Osteoblast (primary cell): ENCODE data around the gene FGF11. TPM values are rescaled to one million over a fixed set of nuclear protein-coding genes. Genes with fewer than 3 reads are reported as not detected.

Experiments used
- DNase-seq: peaks from one replicate; pipeline ENCODE4 v3.0.0; 2011; ENCODE audit warnings: low spot score, mixed read lengths; ENCODE audit not compliant: insufficient read length; ENCODE audit errors: missing footprints
- H2AFZ ChIP-seq: 2 replicates; pipeline ENCODE4 v1.6.0; 2011; ENCODE audit warnings: mild to moderate bottlenecking, low read length
- H3K27ac ChIP-seq: 2 replicates; pipeline ENCODE4 v1.5.1; 2011; ENCODE audit warnings: mild to moderate bottlenecking, low read depth, low read length, moderate library complexity
- H3K27me3 ChIP-seq: 2 replicates; pipeline ENCODE4 v1.6.0; 2012; ENCODE audit warnings: mild to moderate bottlenecking, control low read depth, inconsistent platforms, low read length, moderate library complexity; ENCODE audit not compliant: insufficient read depth
- H3K36me3 ChIP-seq: 2 replicates; pipeline ENCODE4 v1.5.1; 2011; ENCODE audit warnings: mild to moderate bottlenecking, low read length, control low read depth, moderate library complexity; ENCODE audit not compliant: insufficient read depth
- H3K4me1 ChIP-seq: 2 replicates; pipeline ENCODE4 v1.5.1; 2011; ENCODE audit warnings: mild to moderate bottlenecking, low read length, control low read depth, moderate library complexity; ENCODE audit not compliant: insufficient read depth
- H3K4me2 ChIP-seq: 2 replicates; pipeline ENCODE4 v1.6.0; 2011; ENCODE audit warnings: mild to moderate bottlenecking, low read length; ENCODE audit not compliant: insufficient read depth
- H3K4me3 ChIP-seq: fragments of 200-600 bp; sonication (generic); 3 replicates; pipeline ENCODE4 v1.5.1; 2012; ENCODE audit warnings: mild to moderate bottlenecking, low read length, inconsistent platforms; ENCODE audit not compliant: insufficient read depth
- H3K79me2 ChIP-seq: 2 replicates; pipeline ENCODE4 v1.6.0; 2012; ENCODE audit warnings: mild to moderate bottlenecking, low read length, control low read depth, inconsistent platforms; ENCODE audit not compliant: insufficient read depth
- H3K9me3 ChIP-seq: 2 replicates; pipeline ENCODE4 v1.5.1; 2011; ENCODE audit warnings: low read depth, low read length, control low read depth
- H4K20me1 ChIP-seq: 2 replicates; pipeline ENCODE4 v1.6.0; 2012; ENCODE audit warnings: mild to moderate bottlenecking, low read length, control low read depth; ENCODE audit not compliant: insufficient read depth
- CTCF ChIP-seq: IDR thresholded peaks from 2 replicates; pipeline ENCODE4 v1.5.1; 2011; ENCODE audit warnings: mild to moderate bottlenecking, low read depth, low read length, moderate library complexity; ENCODE audit errors: extremely low read depth
- total RNA-seq: library from RNA; depleted of rRNA; stranded (reverse); fragments of >200 nt; gene quantifications from 2 replicates; pipeline ENCODE4 v1.2.3, GENCODE V29; 2012

The FGF11 gene
- total RNA-seq, 1 donor = 0.36 TPM

DNA sequence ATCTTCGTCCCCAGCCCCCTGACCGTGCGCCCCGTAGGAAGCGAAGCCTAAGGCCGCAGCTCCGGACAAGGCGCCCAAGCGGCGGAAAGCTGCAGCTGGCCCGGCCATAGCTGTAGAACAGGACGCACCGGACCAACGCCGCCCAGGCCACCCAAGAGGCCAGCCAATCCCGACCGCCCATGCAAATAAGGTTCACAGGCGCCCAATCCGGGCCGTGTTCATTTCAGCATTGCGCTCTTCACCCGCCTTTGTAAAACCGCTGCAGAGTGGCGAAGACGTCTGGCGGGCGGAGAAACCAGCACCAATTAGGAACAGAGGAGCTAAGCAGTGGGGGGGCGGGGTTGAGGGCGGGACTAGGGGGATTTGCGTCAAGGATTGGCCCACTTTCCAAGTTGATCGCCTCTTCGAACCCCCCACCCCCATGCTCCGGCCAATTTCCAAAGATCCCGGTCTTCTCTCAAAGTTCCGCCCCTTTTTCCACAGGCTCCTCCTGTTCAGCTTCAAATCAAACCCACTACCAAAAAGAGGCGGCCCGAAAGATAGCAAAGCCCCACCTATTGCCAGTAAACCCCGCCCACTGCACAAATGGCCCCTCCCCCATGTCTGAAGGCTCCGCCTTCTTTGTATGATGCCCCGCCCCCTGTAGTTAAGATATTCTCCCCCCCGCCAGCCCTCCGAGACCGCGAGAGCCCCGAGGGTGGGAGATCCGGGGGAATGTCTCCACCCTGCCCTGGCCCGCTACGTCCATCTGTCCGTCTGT is 35.2 kb upstream of the FGF11 start, which contains the start of gene TMEM256:
Gene TMEM256 (minus strand): TSS at position 121 of the 760 bp plus-strand sequence. CDS start 13 bp downstream, at position 108.
- Histone ChIP-seq H2AFZ (peak within 1 kb of the TSS; percentile 94), H3K4me2 (peak within 1 kb of the TSS; percentile 98), H3K4me1 (peaks cover 17% of the 10 kb centered on the region), H3K4me3 (peak within 1 kb of the TSS; percentile 85), H3K36me3 (peaks cover 7% of the 10 kb centered on the region), H3K9me3 (no peaks in the 10 kb centered on the region), H3K27ac (peak within 1 kb of the TSS; percentile 61), H3K27me3 (no peaks in the 10 kb centered on the region), H4K20me1 (peaks cover 6% of the 10 kb centered on the region), H3K79me2 (peaks cover 10% of the 10 kb centered on the region)
- peak; percentile 100 for DNase-seq
- no peak for TF ChIP-seq CTCF

DNA sequence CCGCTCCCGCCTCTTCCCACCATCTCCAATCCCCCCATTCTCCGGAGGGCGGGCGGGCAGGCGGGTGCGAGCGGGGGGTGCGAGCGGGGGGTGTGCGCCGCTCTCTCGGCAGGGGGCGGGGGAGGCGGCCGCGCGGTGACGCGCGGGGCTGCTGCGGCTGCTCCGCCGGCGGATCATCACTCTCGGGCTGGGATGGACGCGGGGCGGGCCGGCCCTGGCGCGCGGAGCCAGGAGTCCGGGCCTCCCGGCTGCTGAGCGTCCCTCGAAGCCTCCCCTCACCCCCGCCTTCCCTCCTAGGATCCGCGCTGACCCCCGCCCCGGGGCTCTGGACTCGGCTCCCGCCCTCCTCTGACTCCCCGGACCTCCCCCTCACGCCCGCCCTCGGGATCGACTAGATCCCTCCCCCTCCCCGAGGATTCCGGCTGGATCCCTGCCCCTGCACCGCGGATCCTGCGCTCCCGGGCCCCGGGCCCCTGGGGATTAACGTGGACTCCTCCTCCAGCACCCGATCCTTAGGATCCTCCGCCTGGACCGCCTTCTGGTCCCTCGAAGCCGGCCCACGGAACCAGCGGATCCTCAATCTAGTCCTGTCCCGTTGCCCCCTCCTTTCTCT is 34.5 kb upstream of the FGF11 start:
- peak overlapping the region; percentile 51 for H3K27ac ChIP-seq
- H3K4me1 ChIP-seq = peaks cover 17% of the 10 kb centered on the region
- peaks cover 6% of the 10 kb centered on the region for H4K20me1 ChIP-seq
- peaks cover 10% of the 10 kb centered on the region for H3K79me2 ChIP-seq
- H3K9me3 ChIP-seq = no peaks in the 10 kb centered on the region
- no peaks in the 10 kb centered on the region for H3K27me3 ChIP-seq
- H3K36me3 ChIP-seq = peaks cover 13% of the 10 kb centered on the region
- TF ChIP-seq CTCF = no peak
- H3K4me3 ChIP-seq = peak overlapping the region; percentile 85
- H2AFZ ChIP-seq = peak overlapping the region; percentile 82
- H3K4me2 ChIP-seq = peak overlapping the region; percentile 83
- DNase-seq = peak; percentile 98

DNA sequence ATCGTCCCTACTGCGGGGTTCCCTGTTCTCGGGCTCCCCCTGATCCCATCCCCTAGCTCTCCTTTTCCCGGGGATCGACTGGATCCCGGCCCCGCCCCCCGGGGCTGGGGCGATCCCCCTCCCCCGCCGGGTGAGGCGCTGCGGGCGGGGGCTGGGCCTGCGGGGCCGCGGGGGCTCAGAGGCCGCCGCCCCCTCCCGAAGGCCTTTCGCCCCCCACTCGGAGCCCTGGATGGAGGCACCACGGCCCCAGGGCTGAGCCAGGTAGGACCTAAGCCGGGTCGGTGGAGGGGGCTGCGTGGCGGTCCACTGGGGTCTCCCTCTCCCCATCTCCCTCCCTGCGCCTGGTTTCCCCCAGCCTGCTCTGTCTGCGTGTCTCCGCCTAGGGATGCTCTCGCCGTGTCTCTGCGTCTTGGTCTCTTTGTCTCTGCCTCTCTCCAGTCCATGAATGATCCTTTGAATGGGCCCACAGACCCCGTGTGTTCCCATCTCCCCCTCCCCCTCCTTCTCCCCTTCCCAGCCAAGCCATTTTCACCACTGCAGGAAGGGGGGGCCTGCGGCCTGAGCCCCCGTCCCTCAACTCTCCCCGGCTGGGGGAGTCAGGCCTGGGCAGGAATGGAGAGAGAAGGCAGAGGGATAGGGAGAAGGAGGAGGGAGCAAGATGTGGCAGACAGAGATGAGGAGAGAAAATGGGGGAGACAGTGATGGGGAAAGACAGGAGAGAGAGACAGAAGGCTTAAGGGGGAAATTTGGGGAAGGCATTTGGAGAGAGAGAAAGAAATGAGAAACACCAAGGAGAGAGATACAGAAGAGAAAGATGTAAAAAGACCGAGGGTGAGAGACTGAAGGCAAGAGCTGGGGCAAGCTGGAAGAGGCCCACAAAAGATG is 33.7 kb upstream of the FGF11 start:
- peak overlapping the region; percentile 51 for H3K27ac ChIP-seq
- H3K4me2 ChIP-seq = peak overlapping the region; percentile 83
- H3K79me2 ChIP-seq = peaks cover 10% of the 10 kb centered on the region
- TF ChIP-seq CTCF = no peak
- no peak for DNase-seq
- peaks cover 6% of the 10 kb centered on the region for H4K20me1 ChIP-seq
- H3K9me3 ChIP-seq = no peaks in the 10 kb centered on the region
- no peaks in the 10 kb centered on the region for H3K27me3 ChIP-seq
- peaks cover 21% of the 10 kb centered on the region for H3K36me3 ChIP-seq
- peak overlapping the region; percentile 85 for H3K4me3 ChIP-seq
- peak overlapping the region; percentile 82 for H2AFZ ChIP-seq
- peaks cover 17% of the 10 kb centered on the region for H3K4me1 ChIP-seq
